K562 (cell line): ENCODE data around the gene SLC33A1. TPM values are rescaled to one million over a fixed set of nuclear protein-coding genes. Genes with fewer than 3 reads are reported as not detected.
A peak's percentile ranks its signal among the peaks of the same experiment; 100 is the strongest.

ENCODE experiments used
- BRF1 ChIP-seq: IDR thresholded peaks from 3 replicates; pipeline ENCODE4 v1.6.1; 2011; ENCODE audit warnings: borderline replicate concordance, mild to moderate bottlenecking; ENCODE audit not compliant: insufficient read length; ENCODE audit errors: extremely low read depth
- CEBPG ChIP-seq, 3 experiments: fragments of 200-800 bp in 1 of 3; sonication (Bioruptor generic) in 1 of 3; sonication (generic) in 1 of 3; formaldehyde crosslinking in 1 of 3; IDR thresholded peaks in 2 of 3; conservative IDR thresholded peaks in 1 of 3; 2 replicates each; pipeline versions ENCODE4 v1.6.1 to v1.8.0; 2016 to 2022; ENCODE audit warnings: missing compliant biosample characterization in 2 of 3, missing genetic modification characterization in 2 of 3, mild to moderate bottlenecking in 1 of 3, missing genetic modification reagents in 1 of 3
- FOXP1 ChIP-seq: sonication (generic); formaldehyde crosslinking; IDR thresholded peaks from 2 replicates; pipeline ENCODE4 v1.8.0; 2022; ENCODE audit warnings: mild to moderate bottlenecking, missing genetic modification reagents
- HDAC3 ChIP-seq: fragments of 450-650 bp; IDR thresholded peaks from 2 replicates; pipeline ENCODE4 v1.6.1; 2018; ENCODE audit warnings: borderline replicate concordance, mild to moderate bottlenecking, moderate library complexity; ENCODE audit not compliant: partially characterized antibody
- HMGN3 ChIP-seq: IDR thresholded peaks from 2 replicates; pipeline ENCODE4 v1.6.1; 2011; ENCODE audit warnings: borderline replicate concordance, low read depth, mild to moderate bottlenecking, mixed read lengths, low read length; ENCODE audit not compliant: insufficient read length; ENCODE audit errors: extremely low read depth
- HOXB6 ChIP-seq: fragments of 250-450 bp; sonication (Bioruptor Pico); IDR thresholded peaks from 2 replicates; pipeline ENCODE4 v1.5.1; 2022; ENCODE audit warnings: mild to moderate bottlenecking, borderline replicate concordance
- HSF4 ChIP-seq: fragments of 250-450 bp; sonication (Bioruptor Pico); IDR thresholded peaks from 2 replicates; pipeline ENCODE4 v2.1.2; 2022; ENCODE audit warnings: mild to moderate bottlenecking, moderate library complexity, borderline replicate concordance
- IFI16 ChIP-seq: fragments of 250-450 bp; sonication (Bioruptor Pico); IDR thresholded peaks from 2 replicates; pipeline ENCODE4 v2.1.2; 2022; ENCODE audit warnings: mild to moderate bottlenecking, inconsistent platforms
- MCM7 ChIP-seq, 2 experiments: fragments of 450-650 bp; IDR thresholded peaks; 2 replicates each; pipeline ENCODE4 v1.6.1; 2016 to 2018
- NCOR1 ChIP-seq: fragments of 450-650 bp; IDR thresholded peaks from 2 replicates; pipeline ENCODE4 v1.6.1; 2016; ENCODE audit warnings: mild to moderate bottlenecking, moderate library complexity
- PHB ChIP-seq: fragments of 250-450 bp; sonication (Bioruptor Pico); IDR thresholded peaks from 2 replicates; pipeline ENCODE4 v1.5.0; 2021
- PYGO2 ChIP-seq: fragments of 450-650 bp; IDR thresholded peaks from 2 replicates; pipeline ENCODE4 v1.6.1; 2016; ENCODE audit warnings: mild to moderate bottlenecking, missing genetic modification characterization, moderate library complexity, missing compliant biosample characterization
- RBM22 ChIP-seq: fragments of 200-400 bp; formaldehyde crosslinking; IDR thresholded peaks from 2 replicates; pipeline ENCODE4 v1.6.1; 2018; ENCODE audit warnings: low read length, low read depth; ENCODE audit not compliant: poor library complexity, severe bottlenecking
- RHOXF2B ChIP-seq: fragments of 250-450 bp; sonication (Bioruptor Pico); conservative IDR thresholded peaks from 2 replicates; pipeline ENCODE4 v1.5.1; 2021
- SIRT6 ChIP-seq: IDR thresholded peaks from one replicate; pipeline ENCODE4 v1.6.1; 2012; ENCODE audit warnings: low read depth, mild to moderate bottlenecking, control low read depth, inconsistent platforms, low read length, moderate library complexity
- SMARCA5 ChIP-seq: fragments of 450-650 bp; IDR thresholded peaks from 2 replicates; pipeline ENCODE4 v1.6.1; 2016
- TAF1 ChIP-seq: IDR thresholded peaks from 2 replicates; pipeline ENCODE4 v1.6.1; 2011; ENCODE audit warnings: mild to moderate bottlenecking, low read length, moderate library complexity; ENCODE audit not compliant: insufficient read depth, control insufficient read depth, severe bottlenecking; ENCODE audit errors: extremely low read depth
- ZNF766 ChIP-seq: fragments of 200-800 bp; sonication (Bioruptor generic); conservative IDR thresholded peaks from 2 replicates; pipeline ENCODE4 v1.6.1; 2016; ENCODE audit warnings: missing genetic modification characterization, missing compliant biosample characterization
- polyA plus RNA-seq, 8 experiments: library from polyadenylated mRNA; depleted of rRNA in 4 of 8; stranded (reverse) in 5 of 8; unstranded in 3 of 8; fragments of >200 nt; fragmentation: Nextera tagmentation in 2 of 8; fragmentation: Illumina TruSeq in 1 of 8; extraction: Ambion mirVana in 2 of 8; extraction: Trizol in 1 of 8; gene quantifications; 2 replicates each; pipeline versions ENCODE4 v1.2.1 to v1.2.3, GENCODE V29; 2011 to 2014; ENCODE audit warnings: inconsistent platforms in 1 of 8, missing spikeins in 1 of 8
- total RNA-seq, 7 experiments: library from RNA; depleted of rRNA in 6 of 7; stranded (reverse); fragments of >200 nt in 6 of 7; fragmentation: Illumina TruSeq in 2 of 7; extraction: Trizol in 2 of 7; gene quantifications; 2 replicates each; pipeline versions ENCODE4 v1.2.1 to v1.2.3, GENCODE V29; 2011 to 2021; ENCODE audit warnings: low replicate concordance in 1 of 7
- TF ChIP-seq, protein P1 (sequence below): sonication (generic); formaldehyde crosslinking; IDR thresholded peaks from 2 replicates; pipeline ENCODE4 v1.8.0; 2023; ENCODE audit warnings: mild to moderate bottlenecking, missing genetic modification reagents
- TF ChIP-seq, protein P2 (sequence below): fragments of 250-450 bp; sonication (Bioruptor Pico); IDR thresholded peaks from 2 replicates; pipeline ENCODE4 v1.6.1; 2021; ENCODE audit warnings: mild to moderate bottlenecking
- TF ChIP-seq, protein P3 (sequence below): fragments of 450-650 bp; IDR thresholded peaks from 2 replicates; pipeline ENCODE4 v1.6.1; 2016; ENCODE audit warnings: borderline replicate concordance

Gene SLC33A1
- total and polyA plus RNA-seq, 9 of the 15 experiments (the other 6 are each of a cell fraction or from before 2014, with no cell fraction given), result 6.2 to 26.8 (median 19.6) TPM

DNA sequence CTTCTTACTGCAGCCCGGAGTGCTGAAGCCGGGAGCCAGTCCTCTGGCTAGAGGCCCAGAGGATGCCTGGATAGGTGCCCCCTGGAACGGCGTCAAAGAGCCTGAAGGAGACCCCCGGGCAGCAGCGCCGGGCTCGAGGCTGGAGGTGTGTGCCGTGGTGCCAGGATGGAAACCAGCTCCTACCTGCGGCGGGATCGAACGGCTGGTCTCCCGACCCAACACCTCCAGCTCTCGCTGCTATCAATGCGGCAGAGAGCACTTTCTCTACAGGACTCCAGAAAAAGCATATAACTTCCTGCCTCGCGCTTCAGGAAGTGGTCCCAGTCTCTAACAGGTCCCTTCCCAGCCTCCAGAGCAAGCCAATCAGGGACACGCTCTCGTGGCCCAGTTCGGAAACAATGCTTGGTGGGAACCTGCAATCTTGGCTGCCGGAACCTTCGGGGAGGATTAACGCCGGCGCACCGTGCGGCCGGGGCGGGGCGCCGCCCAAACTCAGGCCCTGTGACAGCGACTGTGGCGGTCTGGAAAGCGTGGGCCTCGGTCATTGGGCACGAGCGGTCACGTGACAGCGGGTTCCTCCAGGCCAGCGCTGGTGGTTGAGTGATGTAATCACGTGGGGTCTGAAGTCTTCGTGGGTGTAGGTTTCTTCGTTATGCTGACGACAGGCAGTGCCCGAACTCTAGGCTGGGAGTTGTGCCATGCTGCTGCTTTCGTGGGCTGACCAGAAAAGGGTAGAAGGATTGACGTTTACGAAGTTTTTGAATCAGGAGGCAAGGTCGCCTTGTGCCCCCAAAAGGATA, at the start of gene SLC33A1 (continued):
- TF ChIP-seq, protein P1, sequence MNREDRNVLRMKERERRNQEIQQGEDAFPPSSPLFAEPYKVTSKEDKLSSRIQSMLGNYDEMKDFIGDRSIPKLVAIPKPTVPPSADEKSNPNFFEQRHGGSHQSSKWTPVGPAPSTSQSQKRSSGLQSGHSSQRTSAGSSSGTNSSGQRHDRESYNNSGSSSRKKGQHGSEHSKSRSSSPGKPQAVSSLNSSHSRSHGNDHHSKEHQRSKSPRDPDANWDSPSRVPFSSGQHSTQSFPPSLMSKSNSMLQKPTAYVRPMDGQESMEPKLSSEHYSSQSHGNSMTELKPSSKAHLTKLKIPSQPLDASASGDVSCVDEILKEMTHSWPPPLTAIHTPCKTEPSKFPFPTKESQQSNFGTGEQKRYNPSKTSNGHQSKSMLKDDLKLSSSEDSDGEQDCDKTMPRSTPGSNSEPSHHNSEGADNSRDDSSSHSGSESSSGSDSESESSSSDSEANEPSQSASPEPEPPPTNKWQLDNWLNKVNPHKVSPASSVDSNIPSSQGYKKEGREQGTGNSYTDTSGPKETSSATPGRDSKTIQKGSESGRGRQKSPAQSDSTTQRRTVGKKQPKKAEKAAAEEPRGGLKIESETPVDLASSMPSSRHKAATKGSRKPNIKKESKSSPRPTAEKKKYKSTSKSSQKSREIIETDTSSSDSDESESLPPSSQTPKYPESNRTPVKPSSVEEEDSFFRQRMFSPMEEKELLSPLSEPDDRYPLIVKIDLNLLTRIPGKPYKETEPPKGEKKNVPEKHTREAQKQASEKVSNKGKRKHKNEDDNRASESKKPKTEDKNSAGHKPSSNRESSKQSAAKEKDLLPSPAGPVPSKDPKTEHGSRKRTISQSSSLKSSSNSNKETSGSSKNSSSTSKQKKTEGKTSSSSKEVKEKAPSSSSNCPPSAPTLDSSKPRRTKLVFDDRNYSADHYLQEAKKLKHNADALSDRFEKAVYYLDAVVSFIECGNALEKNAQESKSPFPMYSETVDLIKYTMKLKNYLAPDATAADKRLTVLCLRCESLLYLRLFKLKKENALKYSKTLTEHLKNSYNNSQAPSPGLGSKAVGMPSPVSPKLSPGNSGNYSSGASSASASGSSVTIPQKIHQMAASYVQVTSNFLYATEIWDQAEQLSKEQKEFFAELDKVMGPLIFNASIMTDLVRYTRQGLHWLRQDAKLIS (CRISPR knock-in tag), result no peak; the same call in 1 of the 2 replicates
- no peak for TF ChIP-seq SIRT6
- TF ChIP-seq PHB (CRISPR knock-in tag), result no peak
- TF ChIP-seq PYGO2, result no peak
- TF ChIP-seq SMARCA5, result no peak
- peak; percentile 69 for TF ChIP-seq NCOR1
- TF ChIP-seq CEBPG (CRISPR knock-in tag; IDR thresholded peaks at IDR 0.05), result peak; percentile 84
- peak; percentile 82 to 95; a peak in 3 of 4 replicates for TF ChIP-seq CEBPG (tag; conservative IDR thresholded peaks at IDR 0.05 in 1 of 2, IDR thresholded peaks at IDR 0.05 in 1 of 2)
- peak; percentile 96 for TF ChIP-seq HMGN3
- TF ChIP-seq RBM22, result peak; percentile 6
- 0 out of 2 replicates have a peak, but pooled peaks have one; percentile 72 for TF ChIP-seq RHOXF2B (CRISPR knock-in tag)
- TF ChIP-seq, protein P2, sequence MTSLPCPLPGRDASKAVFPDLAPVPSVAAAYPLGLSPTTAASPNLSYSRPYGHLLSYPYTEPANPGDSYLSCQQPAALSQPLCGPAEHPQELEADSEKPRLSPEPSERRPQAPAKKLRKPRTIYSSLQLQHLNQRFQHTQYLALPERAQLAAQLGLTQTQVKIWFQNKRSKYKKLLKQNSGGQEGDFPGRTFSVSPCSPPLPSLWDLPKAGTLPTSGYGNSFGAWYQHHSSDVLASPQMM (CRISPR knock-in tag), result no peak
- no peak for TF ChIP-seq BRF1
- 0 out of 2 replicates have a peak, but pooled peaks have one; percentile 53 for TF ChIP-seq IFI16
- peak; percentile 89 for TF ChIP-seq TAF1
- TF ChIP-seq, protein P3, sequence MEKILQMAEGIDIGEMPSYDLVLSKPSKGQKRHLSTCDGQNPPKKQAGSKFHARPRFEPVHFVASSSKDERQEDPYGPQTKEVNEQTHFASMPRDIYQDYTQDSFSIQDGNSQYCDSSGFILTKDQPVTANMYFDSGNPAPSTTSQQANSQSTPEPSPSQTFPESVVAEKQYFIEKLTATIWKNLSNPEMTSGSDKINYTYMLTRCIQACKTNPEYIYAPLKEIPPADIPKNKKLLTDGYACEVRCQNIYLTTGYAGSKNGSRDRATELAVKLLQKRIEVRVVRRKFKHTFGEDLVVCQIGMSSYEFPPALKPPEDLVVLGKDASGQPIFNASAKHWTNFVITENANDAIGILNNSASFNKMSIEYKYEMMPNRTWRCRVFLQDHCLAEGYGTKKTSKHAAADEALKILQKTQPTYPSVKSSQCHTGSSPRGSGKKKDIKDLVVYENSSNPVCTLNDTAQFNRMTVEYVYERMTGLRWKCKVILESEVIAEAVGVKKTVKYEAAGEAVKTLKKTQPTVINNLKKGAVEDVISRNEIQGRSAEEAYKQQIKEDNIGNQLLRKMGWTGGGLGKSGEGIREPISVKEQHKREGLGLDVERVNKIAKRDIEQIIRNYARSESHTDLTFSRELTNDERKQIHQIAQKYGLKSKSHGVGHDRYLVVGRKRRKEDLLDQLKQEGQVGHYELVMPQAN, result peak; percentile 68; the same call in 1 of the 2 replicates
- peak; percentile 92 for TF ChIP-seq ZNF766
- peak; percentile 74; the same call in 1 of the 2 replicates for TF ChIP-seq FOXP1 (CRISPR knock-in tag)
- peak; percentile 77 for TF ChIP-seq HDAC3
- TF ChIP-seq MCM7 (IDR thresholded peaks at IDR 0.05), result no peak
- TF ChIP-seq HSF4 (CRISPR knock-in tag), result no peak
- no peak for TF ChIP-seq HOXB6
